K562 (cell line): ENCODE measurements around the gene FLAD1. TPM values are rescaled to one million over a fixed set of nuclear protein-coding genes. Genes with fewer than 3 reads are reported as not detected.

Experiments used
- CHD1 ChIP-seq: fragments of 200-600 bp; sonication (generic); IDR thresholded peaks from one replicate; pipeline ENCODE4 v1.6.1; 2012; ENCODE audit warnings: mild to moderate bottlenecking, moderate library complexity, low read length, inconsistent platforms
- CTBP1 ChIP-seq: fragments of 450-650 bp; IDR thresholded peaks from 2 replicates; pipeline ENCODE4 v1.6.1; 2016; ENCODE audit warnings: borderline replicate concordance
- CTCFL ChIP-seq: IDR thresholded peaks from 2 replicates; pipeline ENCODE4 v1.6.1; 2011; ENCODE audit warnings: borderline replicate concordance, low read depth, mild to moderate bottlenecking, moderate library complexity, low read length; ENCODE audit not compliant: insufficient read depth, poor library complexity, severe bottlenecking
- ELF1 ChIP-seq: fragments of 200-800 bp; sonication (Bioruptor generic); IDR thresholded peaks from 2 replicates; pipeline ENCODE4 v1.6.1; 2016; ENCODE audit warnings: missing genetic modification characterization, missing compliant biosample characterization
- ESRRA ChIP-seq: fragments of 450-650 bp; IDR thresholded peaks from 2 replicates; pipeline ENCODE4 v1.6.1; 2014; ENCODE audit warnings: low read depth, mild to moderate bottlenecking, moderate library complexity, borderline replicate concordance
- ETS1 ChIP-seq: conservative IDR thresholded peaks from 2 replicates; pipeline ENCODE4 v1.6.1; 2011; ENCODE audit warnings: low read depth, mild to moderate bottlenecking, low read length; ENCODE audit not compliant: control insufficient read depth
- GTF2F1 ChIP-seq: IDR thresholded peaks from 2 replicates; pipeline ENCODE4 v1.6.1; 2011; ENCODE audit warnings: low read depth, low read length, improper control_type of control experiment
- HOMEZ ChIP-seq: fragments of 250-450 bp; sonication (Bioruptor Pico); IDR thresholded peaks from 2 replicates; pipeline ENCODE4 v1.4.0; 2020; ENCODE audit warnings: mild to moderate bottlenecking, moderate library complexity
- JUN ChIP-seq, 2 experiments: sonication (generic) in 1 of 2; formaldehyde crosslinking in 1 of 2; IDR thresholded peaks; 2 replicates each; pipeline versions ENCODE4 v1.6.1 to v1.8.0; 2012 to 2022; ENCODE audit warnings: borderline replicate concordance in 2 of 2, mild to moderate bottlenecking in 2 of 2, improper control_type of control experiment in 1 of 2, low read depth in 1 of 2, low read length in 1 of 2, missing genetic modification reagents in 1 of 2
- MCM3 ChIP-seq: fragments of 450-650 bp; IDR thresholded peaks from 2 replicates; pipeline ENCODE4 v1.6.1; 2016
- MCM5 ChIP-seq: fragments of 450-650 bp; IDR thresholded peaks from 2 replicates; pipeline ENCODE4 v1.6.1; 2016; ENCODE audit warnings: low read depth
- POU5F1 ChIP-seq: fragments of 150-350 bp; IDR thresholded peaks from 2 replicates; pipeline ENCODE4 v1.6.1; 2014; ENCODE audit warnings: borderline replicate concordance, low read length, low read depth, mild to moderate bottlenecking; ENCODE audit not compliant: partially characterized antibody
- RFX5 ChIP-seq: IDR thresholded peaks from 2 replicates; pipeline ENCODE4 v1.6.1; 2011; ENCODE audit warnings: low read depth, mild to moderate bottlenecking, improper control_type of control experiment, low read length
- SAFB2 ChIP-seq: fragments of 200-400 bp; formaldehyde crosslinking; IDR thresholded peaks from 2 replicates; pipeline ENCODE4 v1.6.1; 2018; ENCODE audit warnings: borderline replicate concordance, low read length, low read depth, moderate library complexity; ENCODE audit not compliant: severe bottlenecking
- THAP12 ChIP-seq: fragments of 250-450 bp; sonication (Bioruptor Pico); IDR thresholded peaks from 2 replicates; pipeline ENCODE4 v1.9.0; 2021; ENCODE audit warnings: mild to moderate bottlenecking, inconsistent platforms
- ZBTB26 ChIP-seq: fragments of 450-650 bp; formaldehyde crosslinking; IDR thresholded peaks from 2 replicates; pipeline ENCODE4 v1.4.0; 2022; ENCODE audit warnings: missing genetic modification characterization
- ZNF507 ChIP-seq: conservative IDR thresholded peaks from 2 replicates; pipeline ENCODE4 v1.6.1; 2017; ENCODE audit warnings: missing genetic modification characterization, missing compliant biosample characterization
- ZNF780A ChIP-seq: fragments of 250-450 bp; sonication (Bioruptor Pico); IDR thresholded peaks from 2 replicates; pipeline ENCODE4 v1.5.0; 2021; ENCODE audit warnings: mild to moderate bottlenecking
- polyA plus RNA-seq, 8 experiments: library from polyadenylated mRNA; depleted of rRNA in 4 of 8; stranded (reverse) in 5 of 8; unstranded in 3 of 8; fragments of >200 nt; fragmentation: Nextera tagmentation in 2 of 8; fragmentation: Illumina TruSeq in 1 of 8; extraction: Ambion mirVana in 2 of 8; extraction: Trizol in 1 of 8; gene quantifications; 2 replicates each; pipeline versions ENCODE4 v1.2.1 to v1.2.3, GENCODE V29; 2011 to 2014; ENCODE audit warnings: inconsistent platforms in 1 of 8, missing spikeins in 1 of 8
- total RNA-seq, 7 experiments: library from RNA; depleted of rRNA in 6 of 7; stranded (reverse); fragments of >200 nt in 6 of 7; fragmentation: Illumina TruSeq in 2 of 7; extraction: Trizol in 2 of 7; gene quantifications; 2 replicates each; pipeline versions ENCODE4 v1.2.1 to v1.2.3, GENCODE V29; 2011 to 2021; ENCODE audit warnings: low replicate concordance in 1 of 7

The FLAD1 gene
- total and polyA plus RNA-seq, 9 of the 15 experiments (the other 6 are each of a cell fraction or from before 2014, with no cell fraction given), result 24.9 to 85.8 (median 67.0) TPM

GRCh38 chr1:155004352-155005075 is 21.4 kb downstream of the FLAD1 start (continued):
- no peak for TF ChIP-seq RFX5
- TF ChIP-seq CTCFL, result no peak
- TF ChIP-seq CTBP1, result peak; percentile 40; the same call in 1 of the 2 replicates
- no peak for TF ChIP-seq ESRRA
- TF ChIP-seq ZNF507, result no peak
- no peak for TF ChIP-seq MCM5
- TF ChIP-seq ZNF780A (CRISPR knock-in tag), result 0 out of 2 replicates have a peak, but pooled peaks have one; percentile 24
- no peak for TF ChIP-seq GTF2F1
- TF ChIP-seq HOMEZ (CRISPR knock-in tag), result no peak
- no peak for TF ChIP-seq POU5F1
- no peak for TF ChIP-seq MCM3
- 0 out of 2 replicates have a peak, but pooled peaks have one; percentile 45 for TF ChIP-seq ZBTB26 (CRISPR knock-in tag)
- no peak for TF ChIP-seq CHD1
- no peak; the same call in 1 of the 2 replicates for TF ChIP-seq ELF1 (tag)
- no peak for TF ChIP-seq JUN (IDR thresholded peaks at IDR 0.05; ENCODE audit: borderline replicate concordance, low read depth, low read length)
- no peak for TF ChIP-seq JUN (CRISPR knock-in tag; IDR thresholded peaks at IDR 0.05; ENCODE audit: borderline replicate concordance)
- TF ChIP-seq THAP12 (CRISPR knock-in tag), result no peak
- 0 out of 2 replicates have a peak, but pooled peaks have one; percentile 14 for TF ChIP-seq ETS1
- no peak for TF ChIP-seq SAFB2
